Measurements from ENCODE around the gene SUCNR1. TPM values are rescaled to one million over a fixed set of nuclear protein-coding genes. Genes with fewer than 3 reads are reported as not detected.

SUCNR1 gene
- total RNA-seq, 1 experiment from 2014 or later = not detected

- no peaks in the 10 kb centered on the region for H3K27me3 ChIP-seq (ENCODE audit: insufficient read depth, low read length)
- H2BK20ac ChIP-seq (ENCODE audit: low read depth, low read length, poor library complexity, severe bottlenecking) = no peak overlapping the region
- H3K56ac ChIP-seq (ENCODE audit: insufficient read length, low read depth, low read length) = no peak overlapping the region
- H4K20me1 ChIP-seq (ENCODE audit: control insufficient read depth, insufficient read depth, insufficient read length) = no peaks in the 10 kb centered on the region
- H3K79me1 ChIP-seq (ENCODE audit: insufficient read depth, low read depth, low read length, poor library complexity, severe bottlenecking) = no peaks in the 10 kb centered on the region
- H3K27me3 Mint-ChIP-seq (ENCODE audit: low read depth) = peaks cover 2% of the 10 kb centered on the region; the same call in 1 of the 2 replicates
- peaks cover 2 to 7% of the 10 kb centered on the region in 2 experiments for H3K4me1 Mint-ChIP-seq
- H2BK15ac ChIP-seq (ENCODE audit: low read depth, low read length) = no peak overlapping the region
- no peaks in the 10 kb centered on the region; the same call in 1 of the 2 replicates for H3K4me1 ChIP-seq (ENCODE audit: insufficient read depth, low read length)
- no peak overlapping the region for H3K27ac Mint-ChIP-seq
- H4K8ac ChIP-seq (replicated peaks; ENCODE audit: insufficient read length, low read depth, low read length) = no peak overlapping the region
- no peaks in the 10 kb centered on the region for H3K9me3 ChIP-seq (ENCODE audit: control insufficient read depth, low read depth, low read length)
- no peaks in the 10 kb centered on the region for H3K23me2 ChIP-seq (ENCODE audit: insufficient read length, low read depth, low read length, poor library complexity, severe bottlenecking)
- no peak overlapping the region for H3K9ac ChIP-seq (ENCODE audit: extremely low read depth, insufficient read length, low read length)
- no peak overlapping the region for H4K91ac ChIP-seq (ENCODE audit: insufficient read length, low read depth, low read length)
- DNase-seq = no peak
- no peak overlapping the region for H3K4ac ChIP-seq (ENCODE audit: low read depth, low read length)
- no peak overlapping the region for H2BK120ac ChIP-seq (ENCODE audit: low read depth, low read length, poor library complexity, severe bottlenecking)
- H3T11ph ChIP-seq (ENCODE audit: low read length) = no peak overlapping the region
- H3K36me3 Mint-ChIP-seq (ENCODE audit: insufficient read depth in 1 of 3, low read depth in 3 of 3) = no peaks in the 10 kb centered on the region
- TF ChIP-seq, protein P1, sequence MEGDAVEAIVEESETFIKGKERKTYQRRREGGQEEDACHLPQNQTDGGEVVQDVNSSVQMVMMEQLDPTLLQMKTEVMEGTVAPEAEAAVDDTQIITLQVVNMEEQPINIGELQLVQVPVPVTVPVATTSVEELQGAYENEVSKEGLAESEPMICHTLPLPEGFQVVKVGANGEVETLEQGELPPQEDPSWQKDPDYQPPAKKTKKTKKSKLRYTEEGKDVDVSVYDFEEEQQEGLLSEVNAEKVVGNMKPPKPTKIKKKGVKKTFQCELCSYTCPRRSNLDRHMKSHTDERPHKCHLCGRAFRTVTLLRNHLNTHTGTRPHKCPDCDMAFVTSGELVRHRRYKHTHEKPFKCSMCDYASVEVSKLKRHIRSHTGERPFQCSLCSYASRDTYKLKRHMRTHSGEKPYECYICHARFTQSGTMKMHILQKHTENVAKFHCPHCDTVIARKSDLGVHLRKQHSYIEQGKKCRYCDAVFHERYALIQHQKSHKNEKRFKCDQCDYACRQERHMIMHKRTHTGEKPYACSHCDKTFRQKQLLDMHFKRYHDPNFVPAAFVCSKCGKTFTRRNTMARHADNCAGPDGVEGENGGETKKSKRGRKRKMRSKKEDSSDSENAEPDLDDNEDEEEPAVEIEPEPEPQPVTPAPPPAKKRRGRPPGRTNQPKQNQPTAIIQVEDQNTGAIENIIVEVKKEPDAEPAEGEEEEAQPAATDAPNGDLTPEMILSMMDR (conservative IDR thresholded peaks at IDR 0.05) = no peak
- H3K14ac ChIP-seq (ENCODE audit: insufficient read depth, low read length) = no peak overlapping the region
- no peak overlapping the region for H3K27ac ChIP-seq (ENCODE audit: insufficient read length, low read depth, low read length)
- H4K5ac ChIP-seq (ENCODE audit: insufficient read length, low read depth, low read length) = no peak overlapping the region
- no peak overlapping the region for H3K4me3 Mint-ChIP-seq
- H2BK5ac ChIP-seq (ENCODE audit: insufficient read length, low read length) = no peak overlapping the region
- no peak overlapping the region for H2AK5ac ChIP-seq (ENCODE audit: insufficient read length, low read length)
- no peak overlapping the region for H3K4me2 ChIP-seq (ENCODE audit: insufficient read depth, insufficient read length, low read length)
- no peak overlapping the region for H2BK12ac ChIP-seq (ENCODE audit: insufficient read length, low read depth, low read length)
- H3K9me3 Mint-ChIP-seq = no peaks in the 10 kb centered on the region
- no peak overlapping the region for H2AFZ ChIP-seq (ENCODE audit: low read length)
- H3K23ac ChIP-seq (ENCODE audit: insufficient read length, low read depth, low read length) = no peak overlapping the region
- H3K79me2 ChIP-seq (ENCODE audit: insufficient read depth, low read length) = no peaks in the 10 kb centered on the region
- H3K18ac ChIP-seq (ENCODE audit: insufficient read length, low read depth, low read length) = no peak overlapping the region
- no CpG with 5 or more reads among the region's 2 CpGs for WGBS (ENCODE audit: extremely low coverage, insufficient read length, low lambda C conversion rate)
These were observed 30.1 kb downstream of the SUCNR1 start for GRCh38 chr3:151903501-151903991.

Measured in H9 (cell line).